GM18951 (cell line): ENCODE measurements around the gene VNN1.

Source experiments
- POLR2A ChIP-seq: IDR thresholded peaks from 4 replicates; pipeline ENCODE4 v1.6.1; 2011; ENCODE audit warnings: mild to moderate bottlenecking; ENCODE audit not compliant: insufficient read length, insufficient read depth; ENCODE audit errors: extremely low read depth
- in situ Hi-C: fragments of 300-500 bp; cut with MboI; formaldehyde crosslinking; loops from one replicate; pipeline ENCODE4 v1.12.0; 2022; ENCODE audit warnings: low sequenced_read_pairs, mixed read lengths, inconsistent platforms; ENCODE audit not compliant: unreplicated experiment

The VNN1 gene

DNA sequence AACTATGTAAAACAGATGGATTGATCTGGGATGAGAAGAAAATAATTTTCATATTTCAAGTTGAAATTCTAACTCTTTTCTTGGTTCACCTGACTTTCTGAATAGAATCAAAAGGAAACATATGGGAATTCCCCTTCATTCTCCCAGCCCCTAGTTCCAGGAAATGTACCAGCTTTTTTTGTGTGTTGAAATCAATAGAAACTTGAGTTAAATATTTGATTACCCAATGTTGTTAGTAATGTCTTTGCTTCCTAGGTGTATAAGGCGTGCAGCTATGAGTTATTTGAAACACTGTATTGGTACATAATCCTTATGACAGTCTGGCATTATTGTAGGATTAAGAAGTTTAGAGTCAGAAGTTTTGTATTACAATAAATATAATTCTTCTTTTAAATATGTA lies 22.4 kb upstream of the VNN1 start:
- TF ChIP-seq POLR2A, result no peak
- in situ Hi-C loops, result no loop called here

DNA sequence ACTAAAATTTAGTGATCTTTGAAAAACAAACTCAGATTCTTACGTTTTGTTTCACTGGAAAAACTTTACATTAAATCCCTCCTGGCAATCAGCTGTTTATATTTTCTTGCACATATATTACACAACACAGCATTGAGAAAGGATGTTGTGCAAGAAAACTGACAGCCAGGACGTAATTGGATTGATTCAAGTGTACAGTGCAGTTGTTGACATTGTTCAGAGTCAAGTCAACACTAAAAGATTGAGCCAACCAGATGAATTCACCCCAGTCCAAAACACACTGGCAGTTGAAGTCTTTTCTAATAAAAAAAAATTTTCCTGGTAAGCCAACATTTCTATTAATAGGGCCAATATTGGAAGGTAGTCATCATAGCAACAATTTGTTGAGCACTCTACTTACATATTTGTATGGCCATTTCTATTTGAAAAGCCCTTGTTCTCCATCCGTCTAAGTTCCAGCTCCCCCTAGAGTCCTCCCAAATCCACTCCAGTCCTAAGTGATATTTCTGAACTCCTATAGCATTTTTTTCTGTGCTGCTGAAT lies 20.9 kb upstream of the VNN1 start:
- TF ChIP-seq POLR2A, result no peak
- in situ Hi-C loops, result no loop called here

DNA sequence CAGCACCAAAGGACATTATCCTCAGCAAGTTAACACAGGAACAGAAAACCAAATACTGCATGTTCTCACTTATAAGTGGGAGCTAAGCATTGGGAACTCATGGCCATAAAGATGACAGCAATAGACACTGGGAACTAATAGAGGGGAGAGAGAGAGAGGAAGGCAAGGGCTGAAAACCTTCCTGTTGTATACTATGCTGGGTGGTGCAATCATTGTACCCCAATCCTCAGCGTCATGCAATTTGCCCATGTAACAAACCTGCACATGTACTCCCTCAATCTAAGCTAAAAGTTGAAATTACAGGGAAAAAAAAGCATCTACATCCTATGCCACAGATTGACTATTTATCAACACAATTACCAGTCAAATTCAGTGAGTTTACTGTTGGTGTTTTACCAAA lies 20.0 kb upstream of the VNN1 start:
- in situ Hi-C loops, result no loop called here
- TF ChIP-seq POLR2A, result no peak

DNA sequence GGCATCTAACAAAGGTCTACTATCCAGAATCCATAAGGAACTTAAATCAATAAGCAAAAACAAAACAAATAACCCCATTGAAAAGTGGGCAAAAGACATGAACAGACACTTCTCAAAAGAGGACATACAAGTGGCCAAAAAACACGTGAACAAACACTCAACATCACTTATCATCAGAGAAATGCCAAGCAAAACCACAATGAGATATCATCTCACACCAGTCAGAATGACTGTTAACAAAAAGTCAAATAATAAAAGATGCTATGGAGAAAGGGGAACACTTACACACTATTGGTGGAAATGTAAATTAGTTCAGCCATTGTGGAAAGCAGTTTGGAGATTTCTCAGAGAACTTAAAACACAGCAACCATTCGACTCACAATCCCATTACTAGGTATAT lies 19.4 kb upstream of the VNN1 start:
- TF ChIP-seq POLR2A, result no peak
- in situ Hi-C loops, result no loop called here

DNA sequence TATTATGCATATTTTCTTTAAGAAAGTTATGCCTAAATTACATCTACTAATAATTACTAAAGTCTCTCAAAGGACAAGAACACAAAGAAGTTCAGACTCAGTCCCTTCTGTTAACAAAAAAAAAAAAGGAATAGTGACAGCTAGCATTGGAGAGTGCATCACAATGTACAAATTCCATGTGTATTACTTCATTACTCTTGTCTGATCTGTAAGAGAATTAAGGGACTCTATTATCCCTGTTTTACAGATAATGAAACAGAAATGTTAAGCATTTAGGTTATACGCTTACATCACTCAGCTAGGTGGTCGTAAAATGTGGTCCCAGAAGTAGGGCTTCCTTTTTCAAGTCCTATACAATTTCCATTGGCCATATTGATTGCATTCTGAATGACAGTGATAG lies 17.2 kb upstream of the VNN1 start:
- TF ChIP-seq POLR2A, result no peak
- in situ Hi-C loops, result no loop called here

DNA sequence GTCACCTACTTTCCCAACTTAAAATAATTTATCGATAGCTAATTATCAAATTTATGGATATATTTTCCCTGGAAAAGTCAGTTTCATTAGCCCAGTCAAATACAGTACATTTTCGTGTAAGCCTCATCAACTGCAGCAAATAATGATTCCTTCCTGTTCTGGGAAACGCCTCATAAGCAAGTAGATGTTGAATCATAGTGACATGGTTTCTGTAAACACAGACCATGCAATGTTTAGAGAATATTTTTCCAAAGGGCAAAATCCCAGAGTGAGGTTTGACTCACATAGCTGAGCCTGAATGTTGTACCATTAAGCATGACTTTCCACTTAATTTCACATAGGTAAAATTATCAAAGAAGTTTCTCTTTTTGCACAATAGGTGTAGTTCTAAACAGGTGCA lies 16.7 kb upstream of the VNN1 start:
- in situ Hi-C loops, result no loop called here
- no peak for TF ChIP-seq POLR2A

DNA sequence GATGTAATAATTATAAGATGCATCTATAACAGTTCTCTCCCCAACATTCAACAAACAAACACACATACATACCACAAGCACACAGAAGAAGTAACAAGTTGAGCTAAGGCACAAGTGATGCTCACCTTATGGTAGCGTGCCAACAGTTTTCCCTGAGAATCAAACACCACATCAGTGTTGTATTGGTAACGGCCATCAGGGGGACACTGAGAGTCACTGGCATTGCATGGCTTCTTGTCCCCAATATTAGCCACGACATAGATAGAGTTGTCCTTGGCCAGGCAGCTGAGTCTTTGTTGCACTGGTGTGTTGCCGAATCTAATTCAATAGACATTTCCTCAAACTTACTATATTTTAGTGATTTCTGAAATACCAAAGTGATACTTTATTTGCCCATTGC lies 14.8 kb upstream of the VNN1 start:
- in situ Hi-C loops, result no loop called here
- no peak for TF ChIP-seq POLR2A

DNA sequence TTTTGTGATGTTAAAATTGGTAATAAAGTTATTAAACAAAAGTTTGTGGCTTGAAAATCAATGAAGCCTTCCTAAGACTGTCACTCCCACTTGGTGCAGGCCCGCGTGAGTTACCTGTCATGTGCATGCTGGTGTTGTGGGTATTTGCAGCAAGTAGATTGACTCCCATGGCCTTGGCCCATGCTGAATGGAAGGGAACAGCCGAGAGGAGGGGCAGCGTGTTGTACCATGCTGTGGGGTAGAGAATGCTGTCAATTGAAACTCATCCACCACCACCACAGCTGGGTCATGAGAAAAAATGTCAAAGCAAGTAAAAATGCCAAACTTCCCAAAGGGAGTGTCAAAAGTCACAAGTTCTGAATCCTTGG lies 12.7 kb upstream of the VNN1 start:
- in situ Hi-C loops, result no loop called here
- no peak for TF ChIP-seq POLR2A

DNA sequence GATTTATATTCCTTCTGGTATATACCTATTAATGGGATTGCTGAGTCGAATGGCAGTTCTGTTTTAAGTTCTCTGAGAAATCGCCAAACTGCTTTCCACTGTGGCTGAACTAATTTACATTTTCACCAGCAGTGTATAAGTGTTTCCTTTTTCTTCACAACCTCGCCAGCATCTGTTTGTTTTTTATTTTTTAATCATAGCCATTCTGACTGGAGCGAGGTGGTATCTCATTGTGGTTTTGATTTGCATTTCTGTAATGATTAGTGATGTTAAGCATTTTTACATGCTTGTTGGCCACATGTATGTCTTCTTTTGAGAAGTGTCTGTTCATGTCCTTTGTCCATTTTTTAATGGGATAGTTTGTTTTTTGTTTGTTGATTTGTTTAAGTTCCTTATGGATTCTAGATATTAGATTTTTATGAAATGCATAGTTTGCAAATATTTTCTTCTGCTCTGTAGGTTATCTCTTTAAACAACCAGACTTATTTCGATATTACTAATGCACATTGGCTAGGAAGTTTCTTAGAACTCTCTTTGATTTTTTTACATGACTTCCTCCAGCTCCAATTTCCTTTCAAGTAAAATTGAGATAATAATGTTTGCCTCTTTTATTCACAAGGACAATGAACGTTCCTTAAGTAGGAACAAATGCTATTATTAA lies 12.2 kb upstream of the VNN1 start:
- TF ChIP-seq POLR2A, result no peak
- in situ Hi-C loops, result no loop called here

DNA sequence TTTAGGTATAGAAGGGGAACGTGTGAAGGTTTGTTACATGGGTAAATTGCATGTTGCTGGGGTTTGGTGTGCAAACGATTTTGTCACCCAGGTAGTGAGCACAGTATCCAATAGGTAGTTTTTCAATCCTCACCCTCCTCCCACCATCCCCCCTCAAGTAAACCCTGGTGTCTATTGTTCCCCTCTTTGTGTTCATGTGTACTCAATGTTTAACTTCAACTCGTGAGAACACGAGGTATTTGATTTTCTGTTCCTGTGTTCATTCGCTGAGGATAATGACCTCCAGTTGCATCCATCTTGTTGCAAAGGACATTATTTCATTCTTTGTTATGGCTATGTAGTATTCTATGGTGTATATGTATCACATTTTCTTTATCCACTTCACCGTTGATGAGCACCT lies 11.6 kb upstream of the VNN1 start:
- TF ChIP-seq POLR2A, result no peak
- in situ Hi-C loops, result no loop called here

DNA sequence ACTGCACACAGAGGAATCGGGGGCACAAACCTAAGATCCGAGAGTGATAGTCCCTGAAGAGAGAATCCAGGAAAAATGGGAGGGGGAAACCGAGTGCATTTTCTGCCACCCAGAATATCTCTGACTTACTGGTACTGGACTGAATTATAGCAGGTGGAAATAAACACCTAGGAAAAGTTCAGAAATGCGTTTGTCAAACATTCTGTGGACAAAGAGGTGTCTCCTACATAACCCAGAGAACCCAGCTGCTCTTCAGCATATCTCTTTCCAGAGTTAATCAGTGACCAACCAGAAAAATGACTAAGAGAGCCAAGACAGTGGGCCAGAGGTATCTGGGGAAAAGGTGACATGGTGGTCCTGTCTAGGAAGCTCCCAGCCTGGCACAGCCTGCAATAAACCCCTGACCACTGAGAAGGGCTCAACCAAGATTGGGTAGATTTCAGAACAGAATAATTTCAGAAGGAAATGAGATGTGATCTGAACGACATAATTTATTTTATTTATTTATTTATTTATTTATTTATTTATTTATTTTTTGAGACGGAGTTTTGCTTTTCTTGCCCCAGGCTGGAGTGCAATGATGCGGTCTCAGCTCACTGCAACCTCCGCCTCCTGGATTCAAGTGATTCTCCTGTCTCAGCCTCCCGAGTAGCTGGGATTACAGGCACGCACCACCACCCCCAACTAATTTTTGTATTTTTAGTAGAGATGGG lies 6.0 kb upstream of the VNN1 start:
- TF ChIP-seq POLR2A, result no peak

DNA sequence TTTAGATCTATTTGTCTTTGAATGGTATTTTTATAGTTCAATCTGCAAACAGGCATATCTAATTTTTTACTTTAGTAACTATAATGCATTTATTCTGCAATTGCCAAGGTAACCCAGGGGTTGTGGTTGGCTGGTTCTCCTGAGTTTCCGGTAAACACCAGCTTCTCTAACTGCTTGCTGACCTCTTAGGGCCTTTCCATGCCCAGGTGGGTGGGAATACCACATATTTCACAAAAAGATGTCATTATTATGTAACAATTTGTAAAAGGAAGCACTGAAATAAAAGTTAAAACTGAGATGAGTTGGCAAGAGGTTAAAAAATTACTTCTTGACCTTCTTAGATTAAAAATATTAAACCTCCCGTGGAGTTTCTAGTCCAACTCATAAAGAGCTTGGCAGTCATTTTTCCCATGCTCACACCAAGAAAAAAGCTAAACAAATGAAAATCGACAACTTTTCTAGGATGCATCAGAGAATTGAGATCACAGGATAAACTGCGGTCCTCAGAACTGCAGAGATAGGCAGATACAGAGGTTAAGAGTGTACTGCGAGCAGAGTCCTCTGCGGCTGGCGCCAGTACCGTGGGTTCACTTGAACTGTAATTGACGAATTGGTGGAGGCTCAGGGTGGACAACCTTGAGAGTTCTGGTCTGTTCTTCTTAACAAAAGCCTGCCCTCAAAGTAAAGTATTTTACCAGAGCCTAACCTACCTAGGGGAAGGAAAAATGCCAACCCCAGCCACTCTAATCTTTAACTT lies 2.2 kb upstream of the VNN1 start:
- no peak for TF ChIP-seq POLR2A
- in situ Hi-C loops, result no loop called here

More for the DNA sequence above, 6.0 kb upstream of the VNN1 start:
- in situ Hi-C loops, result no loop called here

DNA sequence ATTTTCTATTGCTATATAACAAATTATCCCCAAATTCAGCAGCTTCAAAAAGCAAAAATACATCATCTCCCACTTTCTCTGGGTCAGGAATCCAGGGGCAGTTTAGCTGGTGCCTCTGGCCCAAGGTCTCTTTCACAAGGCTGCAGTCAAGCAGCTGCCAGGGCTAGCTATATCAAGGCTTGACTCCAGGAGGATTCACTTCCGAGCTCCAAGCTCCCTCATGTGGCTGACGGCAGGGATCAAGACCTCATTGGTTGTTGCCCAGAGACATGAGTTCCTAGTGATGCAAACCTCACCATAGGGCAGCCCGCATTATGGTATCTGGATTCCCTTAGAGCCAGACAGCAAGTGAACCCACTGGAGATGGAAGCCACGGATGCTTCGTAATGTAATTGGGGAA lies 1.3 kb upstream of the VNN1 start:
- in situ Hi-C loops, result no loop called here
- TF ChIP-seq POLR2A, result no peak

DNA sequence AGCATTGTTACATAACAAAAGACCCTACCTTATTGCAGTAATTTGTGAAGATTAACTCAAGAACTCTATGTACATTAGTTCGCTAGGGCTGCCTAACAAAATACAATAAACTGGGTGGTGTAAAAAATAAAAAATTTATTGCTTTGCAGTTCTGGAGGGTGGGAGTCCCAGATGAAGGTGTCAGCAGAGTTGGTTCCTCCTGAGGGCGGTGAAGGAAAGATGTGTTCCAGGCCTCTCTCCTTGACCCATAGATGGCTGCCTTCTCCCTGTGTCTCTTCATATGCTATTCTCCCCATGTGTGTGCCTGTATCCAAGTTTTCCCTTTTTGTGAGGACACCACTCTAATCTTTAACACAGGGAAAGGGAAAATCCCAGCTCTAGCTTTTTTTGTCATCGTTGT lies 305 bp upstream of the VNN1 start:
- no peak for TF ChIP-seq POLR2A
- in situ Hi-C loops, result no loop called here

DNA sequence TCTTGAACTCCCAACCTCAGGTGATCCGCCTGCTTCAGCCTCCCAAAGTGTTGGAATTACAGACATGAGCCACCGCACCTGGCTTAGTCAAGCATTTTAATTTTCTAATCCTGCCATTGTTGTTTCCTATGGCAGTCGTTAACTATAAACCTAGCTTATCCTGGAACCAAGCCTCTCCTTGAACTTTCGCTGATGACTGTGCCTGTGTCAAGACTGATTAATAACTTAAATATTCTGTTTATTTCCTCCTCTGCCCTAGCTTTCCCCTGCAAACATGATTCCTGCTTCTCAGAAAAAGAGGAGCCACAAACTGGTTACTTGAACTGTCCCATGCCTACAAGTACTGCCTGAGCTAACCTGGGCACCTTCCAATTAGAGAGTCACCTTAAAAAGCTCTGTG lies 1.5 kb downstream of the VNN1 start:
- in situ Hi-C loops, result no loop called here
- no peak for TF ChIP-seq POLR2A
